Neuronal stem cell (in vitro differentiated cells): Measurements from ENCODE around the gene CCER1.

ENCODE experiments used
- DNase-seq: peaks from one replicate; pipeline ENCODE4 v3.0.0-alpha.2; 2013; ENCODE audit warnings: low spot score
- H2AFZ ChIP-seq: one replicate; pipeline ENCODE4 v1.6.1; 2013; ENCODE audit warnings: mild to moderate bottlenecking, low read length, inconsistent platforms
- H2AK5ac ChIP-seq: 2 replicates; pipeline ENCODE4 v1.6.1; 2013; ENCODE audit warnings: low read depth, mild to moderate bottlenecking, inconsistent platforms, low read length, moderate library complexity, mixed read lengths
- H2BK120ac ChIP-seq: 2 replicates; pipeline ENCODE4 v1.6.1; 2013; ENCODE audit warnings: low read depth, mild to moderate bottlenecking, inconsistent platforms, low read length, moderate library complexity, mixed read lengths
- H2BK12ac ChIP-seq: one replicate; pipeline ENCODE4 v1.6.1; 2013; ENCODE audit warnings: low read length, inconsistent platforms
- H2BK15ac ChIP-seq: 2 replicates; pipeline ENCODE4 v1.6.1; 2013; ENCODE audit warnings: mild to moderate bottlenecking, low read length, inconsistent platforms, mixed read lengths
- H2BK5ac ChIP-seq: one replicate; pipeline ENCODE4 v1.6.1; 2013; ENCODE audit warnings: inconsistent platforms, mild to moderate bottlenecking, low read length, moderate library complexity
- H3K14ac ChIP-seq: one replicate; pipeline ENCODE4 v1.6.1; 2013; ENCODE audit warnings: low read length, inconsistent platforms
- H3K18ac ChIP-seq: 2 replicates; pipeline ENCODE4 v1.6.1; 2013; ENCODE audit warnings: low read length, inconsistent platforms
- H3K23ac ChIP-seq: 2 replicates; pipeline ENCODE4 v1.6.1; 2013; ENCODE audit warnings: low read depth, mild to moderate bottlenecking, mixed read lengths, low read length, inconsistent platforms; ENCODE audit not compliant: poor library complexity
- H3K27ac ChIP-seq: replicated peaks from 3 replicates; pipeline ENCODE4 v1.5.1; 2013; ENCODE audit warnings: low read length, inconsistent platforms
- H3K27me3 ChIP-seq, 3 experiments: 2 replicates each; pipeline ENCODE4 v1.6.1; 2013; ENCODE audit warnings: low read length in 3 of 3, mild to moderate bottlenecking in 2 of 3, inconsistent platforms in 1 of 3, low read depth in 1 of 3, mixed read lengths in 1 of 3, moderate library complexity in 1 of 3; ENCODE audit not compliant: control insufficient read depth in 3 of 3, insufficient read depth in 3 of 3
- H3K36me3 ChIP-seq, 2 donors: replicated peaks in 1 of 2; 2 replicates each; pipeline ENCODE4 v1.6.1; 2013; ENCODE audit warnings: low read length in 2 of 2; ENCODE audit not compliant: control insufficient read depth in 2 of 2, insufficient read depth in 2 of 2
- H3K4ac ChIP-seq: 2 replicates; pipeline ENCODE4 v1.6.1; 2013; ENCODE audit warnings: inconsistent platforms, mild to moderate bottlenecking, low read length, moderate library complexity
- H3K4me1 ChIP-seq, 2 donors: 1 replicate in 1 of 2; 2 replicates in 1 of 2; pipeline ENCODE4 v1.6.1; 2013; ENCODE audit warnings: low read length in 2 of 2, low read depth in 1 of 2; ENCODE audit not compliant: control insufficient read depth in 2 of 2, insufficient read depth in 1 of 2
- H3K4me2 ChIP-seq: one replicate; pipeline ENCODE4 v1.6.1; 2013; ENCODE audit warnings: mild to moderate bottlenecking, low read length, inconsistent platforms; ENCODE audit not compliant: insufficient read depth, poor library complexity, severe bottlenecking
- H3K4me3 ChIP-seq, 2 donors: 2 replicates each; pipeline ENCODE4 v1.5.1; 2013; ENCODE audit warnings: low read length in 2 of 2, mild to moderate bottlenecking in 2 of 2, inconsistent platforms in 1 of 2, moderate library complexity in 1 of 2
- H3K79me1 ChIP-seq: one replicate; pipeline ENCODE4 v1.6.1; 2013; ENCODE audit warnings: low read depth, mild to moderate bottlenecking, inconsistent platforms, low read length, moderate library complexity
- H3K9ac ChIP-seq: one replicate; pipeline ENCODE4 v1.6.1; 2013; ENCODE audit warnings: mild to moderate bottlenecking, low read depth, low read length, inconsistent platforms; ENCODE audit not compliant: poor library complexity
- H3K9me3 ChIP-seq, 2 donors: replicated peaks in 1 of 2; 2 replicates each; pipeline versions ENCODE3 to v1.6.1; 2013; ENCODE audit warnings: low read length in 2 of 2, mild to moderate bottlenecking in 2 of 2, inconsistent platforms in 1 of 2, low read depth in 1 of 2, mixed read lengths in 1 of 2, moderate library complexity in 1 of 2; ENCODE audit not compliant: control insufficient read depth in 2 of 2, insufficient read depth in 1 of 2
- H4K8ac ChIP-seq: one replicate; pipeline ENCODE4 v1.6.1; 2013; ENCODE audit warnings: low read depth, mild to moderate bottlenecking, inconsistent platforms, low read length, moderate library complexity
- H4K91ac ChIP-seq: one replicate; pipeline ENCODE4 v1.6.1; 2013; ENCODE audit warnings: low read length, low read depth, mild to moderate bottlenecking, inconsistent platforms; ENCODE audit not compliant: poor library complexity
- WGBS, 2 donors: extraction: QIAGEN DNeasy Blood & Tissue Kit; methylation state at CpG; one replicate each; pipeline ENCODE4 v1.1.7; 2013; ENCODE audit warnings: missing lambda C conversion rate in 2 of 2, mixed read lengths in 1 of 2; ENCODE audit not compliant: insufficient read length in 2 of 2, insufficient replicate concordance in 1 of 2; ENCODE audit errors: extremely low coverage in 2 of 2; 5-methylcytosine and 5-hydroxymethylcytosine counted together

The CCER1 gene

GRCh38 chr12:90959538-90960139, 4.7 kb upstream of the CCER1 start:
- WGBS, 2 donors = no CpG with 5 or more reads among the region's 4 CpGs
- H3K4me2 ChIP-seq = no peak overlapping the region
- no peak overlapping the region for H3K27ac ChIP-seq
- DNase-seq = peak; percentile 23
- H2BK5ac ChIP-seq = no peak overlapping the region
- H3K14ac ChIP-seq = no peak overlapping the region
- no peak overlapping the region for H2BK12ac ChIP-seq
- peaks cover 0 to 3% of the 10 kb centered on the region in 2 donors for H3K9me3 ChIP-seq
- H3K4ac ChIP-seq = no peak overlapping the region
- H3K36me3 ChIP-seq = no peaks in the 10 kb centered on the region
- no peak overlapping the region for H4K8ac ChIP-seq
- H2AK5ac ChIP-seq = no peak overlapping the region
- no peak overlapping the region for H3K18ac ChIP-seq
- no peaks in the 10 kb centered on the region for H3K4me1 ChIP-seq
- no peak overlapping the region for H4K91ac ChIP-seq
- no peaks in the 10 kb centered on the region for H3K79me1 ChIP-seq
- no peak overlapping the region for H3K23ac ChIP-seq
- H2BK15ac ChIP-seq = no peak overlapping the region
- H3K9ac ChIP-seq = no peak overlapping the region
- no peak overlapping the region for H2AFZ ChIP-seq
- no peak overlapping the region for H3K4me3 ChIP-seq
- H2BK120ac ChIP-seq = no peak overlapping the region
- H3K27me3 ChIP-seq = no peaks in the 10 kb centered on the region

GRCh38 chr12:90959032-90959431, 4.1 kb upstream of the CCER1 start:
- Histone ChIP-seq H3K14ac (no peak overlapping the region), H3K4me3 (no peak overlapping the region), H3K9me3 (peaks cover 0 to 3% of the 10 kb centered on the region in 2 donors), H2AK5ac (no peak overlapping the region), H3K4me2 (no peak overlapping the region), H3K23ac (no peak overlapping the region), H3K79me1 (no peaks in the 10 kb centered on the region), H3K18ac (no peak overlapping the region), H2BK12ac (no peak overlapping the region), H3K27ac (no peak overlapping the region), H3K36me3 (no peaks in the 10 kb centered on the region), H4K8ac (no peak overlapping the region), H3K4ac (no peak overlapping the region), H3K4me1 (no peaks in the 10 kb centered on the region), H2BK15ac (no peak overlapping the region), H3K27me3 (no peaks in the 10 kb centered on the region), H3K9ac (no peak overlapping the region), H4K91ac (no peak overlapping the region), H2BK5ac (no peak overlapping the region), H2BK120ac (no peak overlapping the region), H2AFZ (no peak overlapping the region)
- no CpG with 5 or more reads among the region's 4 CpGs for WGBS, 2 donors
- DNase-seq = no peak

- Histone ChIP-seq H2BK15ac (no peak overlapping the region), H4K8ac (no peak overlapping the region), H2AK5ac (no peak overlapping the region), H3K27me3 (no peaks in the 10 kb centered on the region), H3K9me3 (peaks cover 0 to 5% of the 10 kb centered on the region in 2 donors), H4K91ac (no peak overlapping the region), H2BK5ac (no peak overlapping the region), H3K27ac (no peak overlapping the region), H3K18ac (no peak overlapping the region), H3K36me3 (no peaks in the 10 kb centered on the region), H3K14ac (no peak overlapping the region), H2BK12ac (no peak overlapping the region), H3K4me1 (no peaks in the 10 kb centered on the region), H3K9ac (no peak overlapping the region), H3K79me1 (no peaks in the 10 kb centered on the region), H3K23ac (no peak overlapping the region), H3K4me2 (no peak overlapping the region), H3K4me3 (no peak overlapping the region), H2BK120ac (no peak overlapping the region), H2AFZ (peak overlapping the region; percentile 15), H3K4ac (no peak overlapping the region)
- no peak for DNase-seq
- no CpG with 5 or more reads among the region's 3 CpGs for WGBS, 2 donors
Measured at GRCh38 chr12:90958347-90958746, 3.4 kb upstream of the CCER1 start.

GRCh38 chr12:90954428-90954827, 548 bp downstream of the CCER1 start:
- Histone ChIP-seq H3K18ac (no peak overlapping the region), H4K8ac (no peak overlapping the region), H2AK5ac (peak overlapping the region; percentile 41), H3K79me1 (no peaks in the 10 kb centered on the region), H3K36me3 (no peaks in the 10 kb centered on the region), H4K91ac (no peak overlapping the region), H3K4ac (no peak overlapping the region), H2AFZ (no peak overlapping the region), H3K4me2 (no peak overlapping the region), H3K9me3 (peaks cover 0 to 5% of the 10 kb centered on the region in 2 donors), H2BK12ac (no peak overlapping the region), H3K4me1 (no peaks in the 10 kb centered on the region), H2BK120ac (no peak overlapping the region), H3K9ac (no peak overlapping the region), H3K23ac (no peak overlapping the region), H3K4me3 (no peak overlapping the region), H3K14ac (peak overlapping the region; percentile 58), H3K27ac (no peak overlapping the region), H2BK15ac (no peak overlapping the region), H2BK5ac (peak overlapping the region; percentile 11), H3K27me3 (no peaks in the 10 kb centered on the region)
- WGBS, 2 donors = no CpG with 5 or more reads among the region's 25 CpGs
- no peak for DNase-seq
